AG04450 (cell line): Measurements from ENCODE around the gene HIVEP3. TPM values are rescaled to one million over a fixed set of nuclear protein-coding genes. Genes with fewer than 3 reads are reported as not detected.

ENCODE experiments used
- CTCF ChIA-PET: fragments of 300-600, 350-600 bp; formaldehyde crosslinking; extraction: SDS; loops from one replicate; lab custom pipeline; 2022; ENCODE audit warnings: antibody characterized with exemption, inconsistent platforms; lab: Charles Lee
- POLR2A ChIA-PET: fragments of 350-600 bp; formaldehyde crosslinking; extraction: SDS; loops from one replicate; lab custom pipeline; 2021; ENCODE audit warnings: antibody characterized with exemption, inconsistent platforms; lab: Yijun Ruan, JAX
- DNase-seq: peaks from one replicate; pipeline ENCODE4 v3.0.0-alpha.2; 2011; ENCODE audit warnings: low read depth, low spot score
- H3K27ac ChIP-seq: one replicate; pipeline ENCODE4 v1.5.1; 2012; ENCODE audit warnings: low read depth, low read length, control low read depth
- H3K27me3 ChIP-seq: one replicate; pipeline ENCODE4 v1.6.0; 2012; ENCODE audit warnings: low read length; ENCODE audit not compliant: control insufficient read depth, insufficient read depth
- H3K4me3 ChIP-seq: 2 replicates; pipeline ENCODE4 v1.5.1; 2011; ENCODE audit warnings: mild to moderate bottlenecking, low read depth, low read length, control low read depth
- H3K9me3 ChIP-seq: 2 replicates; pipeline ENCODE4 v1.5.1; 2012; ENCODE audit warnings: low read length; ENCODE audit not compliant: control insufficient read depth, insufficient read depth
- polyA plus RNA-seq: library from polyadenylated mRNA; depleted of rRNA; stranded (reverse); fragments of >200 nt; gene quantifications from 2 replicates; pipeline ENCODE4 v1.2.3, GENCODE V29; 2011
- TF ChIP-seq, protein P1 (sequence below): IDR thresholded peaks from 2 replicates; pipeline ENCODE4 v1.5.1; 2011; ENCODE audit warnings: low read depth, low read length, control low read depth, inconsistent platforms

HIVEP3 gene
- polyA plus RNA-seq, 1 experiment, result 4.8 TPM

DNA sequence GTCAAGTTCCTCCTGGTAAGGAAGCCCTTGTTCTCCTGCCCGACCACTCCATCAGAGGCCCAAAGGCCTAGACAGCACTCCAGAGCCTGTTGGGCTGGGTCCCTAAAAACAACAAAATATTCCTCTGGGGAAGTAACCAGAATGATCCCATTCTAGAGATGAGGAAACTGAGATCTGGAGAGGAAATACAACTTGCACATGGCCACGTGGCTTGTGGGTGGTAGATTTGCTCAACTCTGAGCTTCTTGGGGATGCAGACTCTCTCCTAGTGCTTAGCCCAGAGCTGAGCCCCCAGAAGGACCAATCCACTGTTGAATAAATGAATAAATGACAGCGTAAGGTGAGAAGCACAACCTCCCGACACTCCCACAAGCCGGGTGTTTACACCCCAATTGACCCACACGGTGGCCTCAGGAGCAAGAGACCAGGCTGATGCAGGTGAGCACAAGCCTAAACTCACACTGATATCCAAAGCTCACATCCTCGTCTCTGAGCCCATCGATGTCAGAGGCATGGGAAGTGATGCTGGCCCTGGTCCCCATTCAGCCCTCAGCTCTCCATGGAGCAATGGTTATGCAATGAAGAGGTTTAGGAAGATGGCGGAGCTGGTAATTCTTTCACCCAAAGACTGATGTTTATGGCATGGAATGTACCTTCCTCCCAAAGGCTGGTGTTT is 261.8 kb downstream of the HIVEP3 start:
- no peaks in the 10 kb centered on the region for H3K27me3 ChIP-seq
- TF ChIP-seq, protein P1, sequence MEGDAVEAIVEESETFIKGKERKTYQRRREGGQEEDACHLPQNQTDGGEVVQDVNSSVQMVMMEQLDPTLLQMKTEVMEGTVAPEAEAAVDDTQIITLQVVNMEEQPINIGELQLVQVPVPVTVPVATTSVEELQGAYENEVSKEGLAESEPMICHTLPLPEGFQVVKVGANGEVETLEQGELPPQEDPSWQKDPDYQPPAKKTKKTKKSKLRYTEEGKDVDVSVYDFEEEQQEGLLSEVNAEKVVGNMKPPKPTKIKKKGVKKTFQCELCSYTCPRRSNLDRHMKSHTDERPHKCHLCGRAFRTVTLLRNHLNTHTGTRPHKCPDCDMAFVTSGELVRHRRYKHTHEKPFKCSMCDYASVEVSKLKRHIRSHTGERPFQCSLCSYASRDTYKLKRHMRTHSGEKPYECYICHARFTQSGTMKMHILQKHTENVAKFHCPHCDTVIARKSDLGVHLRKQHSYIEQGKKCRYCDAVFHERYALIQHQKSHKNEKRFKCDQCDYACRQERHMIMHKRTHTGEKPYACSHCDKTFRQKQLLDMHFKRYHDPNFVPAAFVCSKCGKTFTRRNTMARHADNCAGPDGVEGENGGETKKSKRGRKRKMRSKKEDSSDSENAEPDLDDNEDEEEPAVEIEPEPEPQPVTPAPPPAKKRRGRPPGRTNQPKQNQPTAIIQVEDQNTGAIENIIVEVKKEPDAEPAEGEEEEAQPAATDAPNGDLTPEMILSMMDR, result no peak
- no peak overlapping the region for H3K4me3 ChIP-seq
- no peak overlapping the region for H3K27ac ChIP-seq
- DNase-seq, result no peak
- H3K9me3 ChIP-seq, result no peaks in the 10 kb centered on the region
- ChIA-PET CTCF (no interaction called here), POLR2A (no interaction called here)

DNA sequence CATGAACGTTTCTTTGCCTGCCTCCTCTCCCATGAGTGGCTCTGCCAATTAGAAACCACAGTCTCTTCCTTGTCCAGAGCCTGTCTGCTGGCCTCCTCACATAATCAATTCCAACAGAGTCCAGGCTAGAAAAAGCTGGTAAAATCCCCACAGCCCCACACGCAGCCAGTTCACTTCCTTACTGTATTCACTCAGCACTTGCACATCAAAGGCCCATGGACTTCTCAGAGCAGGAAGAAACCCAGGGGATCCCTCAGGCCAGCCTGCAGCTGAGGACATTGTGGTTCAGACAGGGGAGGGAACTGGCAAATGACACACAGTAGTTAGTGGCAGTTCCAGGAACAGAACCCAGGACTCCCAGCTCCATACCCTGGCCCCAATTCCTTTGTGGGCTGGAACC is 262.7 kb downstream of the HIVEP3 start:
- H3K27ac ChIP-seq, result no peak overlapping the region
- ChIA-PET POLR2A (no interaction called here), CTCF (no interaction called here)

DNA sequence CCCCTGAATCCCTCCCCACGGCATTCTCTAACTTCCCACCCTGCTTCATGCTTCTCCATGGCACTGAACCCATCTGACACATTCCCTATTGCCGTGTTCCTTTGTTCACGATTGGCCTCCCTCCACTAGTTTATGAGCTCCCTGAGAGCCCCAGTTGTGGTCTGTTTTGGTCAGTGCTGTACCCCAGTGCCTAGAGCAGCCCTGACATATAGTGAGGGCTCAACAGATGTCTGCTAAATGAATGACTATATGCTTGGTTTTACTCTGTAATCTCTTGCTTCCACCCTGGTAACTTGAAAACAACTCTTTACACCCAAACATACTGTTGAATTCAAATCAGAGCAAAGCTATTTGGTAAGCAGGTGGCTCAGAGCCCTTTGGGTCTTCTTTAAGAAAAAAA is 263.1 kb downstream of the HIVEP3 start:
- POLR2A ChIA-PET, result no interaction called here
- TF ChIP-seq, protein P1, result no peak
- Histone ChIP-seq H3K9me3 (no peaks in the 10 kb centered on the region), H3K4me3 (no peak overlapping the region), H3K27me3 (no peaks in the 10 kb centered on the region), H3K27ac (no peak overlapping the region)
- DNase-seq, result no peak
- CTCF ChIA-PET, result interaction anchor here (0.6 kb wide), 1 partner anchor 388 kb away, joined by 3 read pairs; no protein-coding TSS in a partner anchor

More for the DNA sequence above, 262.7 kb downstream of the HIVEP3 start:
- no peaks in the 10 kb centered on the region for H3K9me3 ChIP-seq
- H3K4me3 ChIP-seq, result no peak overlapping the region
- TF ChIP-seq, protein P1, result no peak
- no peaks in the 10 kb centered on the region for H3K27me3 ChIP-seq
- no peak for DNase-seq

DNA sequence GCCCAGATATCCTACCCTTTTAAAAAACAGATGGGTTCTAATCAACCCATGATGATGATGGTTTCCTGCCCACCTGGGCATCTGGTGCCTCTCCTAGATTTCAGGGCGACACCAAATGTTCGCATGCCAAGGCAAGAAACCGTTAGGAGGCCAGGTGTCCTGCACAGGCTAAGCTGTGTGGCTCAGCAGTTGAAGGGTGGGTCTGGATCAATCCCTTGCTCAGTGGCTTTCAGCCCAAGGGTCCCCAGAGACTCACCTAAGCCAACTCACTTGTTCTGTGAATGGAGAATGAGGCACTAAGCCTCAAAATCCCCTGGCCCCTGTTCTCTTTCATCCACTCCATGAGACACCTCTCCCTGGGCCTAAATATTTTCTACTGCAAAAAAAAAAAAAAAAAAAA is 265.1 kb downstream of the HIVEP3 start:
- TF ChIP-seq, protein P1, result no peak
- no peak for DNase-seq
- Histone ChIP-seq H3K4me3 (no peak overlapping the region), H3K27ac (no peak overlapping the region), H3K9me3 (no peaks in the 10 kb centered on the region), H3K27me3 (no peaks in the 10 kb centered on the region)
- ChIA-PET POLR2A (no interaction called here), CTCF (no interaction called here)

DNA sequence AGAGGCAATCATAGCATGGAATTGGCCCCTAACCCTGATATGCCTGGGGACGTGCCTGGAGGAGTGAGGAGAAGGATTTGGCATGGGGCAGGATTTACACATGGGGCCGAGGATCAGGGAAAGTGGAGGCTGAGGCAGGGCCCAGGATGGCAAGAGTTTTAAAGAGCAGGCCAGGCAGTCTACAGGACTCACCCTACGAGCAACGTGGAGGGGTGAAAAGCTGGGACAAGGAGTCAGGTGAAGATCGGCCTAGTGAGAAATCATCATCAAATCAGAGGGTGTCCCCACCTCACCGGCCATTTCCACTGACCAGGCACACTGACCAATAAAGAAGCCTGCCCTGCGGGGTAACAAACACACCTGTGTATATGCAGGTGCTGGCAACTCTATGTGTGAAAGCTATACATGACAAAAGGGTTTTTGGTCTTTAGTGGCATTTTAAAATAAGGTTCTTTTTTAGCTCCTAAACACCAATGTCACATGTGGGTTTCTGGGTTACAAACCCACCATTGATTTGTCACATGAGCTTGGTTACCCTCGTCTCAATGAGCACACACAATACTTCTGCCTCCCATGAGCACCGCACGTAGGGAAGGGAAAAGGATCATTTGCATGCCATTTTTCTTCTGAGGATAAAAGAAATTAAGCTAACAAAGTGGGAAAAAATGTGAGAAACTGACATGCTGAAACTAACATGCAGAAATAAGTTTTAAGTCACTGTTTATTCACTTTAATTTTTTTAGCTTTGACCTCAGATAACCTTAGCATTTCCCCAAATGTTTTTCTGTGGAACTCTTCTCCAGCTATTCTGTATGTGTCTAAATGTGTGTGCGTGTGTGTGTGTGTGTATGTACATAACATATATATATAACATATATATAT is 266.1 kb downstream of the HIVEP3 start:
- POLR2A ChIA-PET, result no interaction called here
- no peaks in the 10 kb centered on the region for H3K9me3 ChIP-seq
- no peak for DNase-seq
- H3K27me3 ChIP-seq, result no peaks in the 10 kb centered on the region
- no peak overlapping the region for H3K27ac ChIP-seq
- CTCF ChIA-PET, result interaction anchor here (0.5 to 0.8 kb wide), 3 partner anchors 13 to 79 kb away, joined by 3 read pairs; no protein-coding TSS in a partner anchor
- H3K4me3 ChIP-seq, result no peak overlapping the region
- TF ChIP-seq, protein P1, result no peak
